Endothelial cell of umbilical vein (primary cell): Measurements from ENCODE around the gene FAM163A. TPM values are rescaled to one million over a fixed set of nuclear protein-coding genes. Genes with fewer than 3 reads are reported as not detected.

Source experiments
- BruUV-seq: library from RNA; stranded (reverse); fragments of 400-500 nt; replicated peaks from 2 replicates; lab custom pipeline; 2021; lab: Mats Ljungman, UMichigan
- CTCF ChIA-PET: fragments of 300-600, 350-600 bp; sonication (Branson Sonifier 250); formaldehyde crosslinking; loops from one replicate; lab custom pipeline; 2021; ENCODE audit warnings: antibody characterized with exemption, inconsistent platforms; lab: Charles Lee
- POLR2A ChIA-PET: fragments of 300-600, 350-600 bp; sonication (Branson Sonifier 250); formaldehyde crosslinking; loops from one replicate; lab custom pipeline; 2021; ENCODE audit warnings: antibody characterized with exemption, inconsistent platforms; lab: Charles Lee
- DNase-seq: peaks from one replicate; pipeline ENCODE4 v3.0.0-alpha.2; 2011; ENCODE audit warnings: low read depth, low spot score
- FAIRE-seq: peaks from 2 replicates; lab custom pipeline; 2011; peaks lifted over from hg19 to GRCh38; lab: Jason Lieb, UNC
- H2AFZ ChIP-seq: 2 replicates; pipeline ENCODE4 v1.6.0; 2012; ENCODE audit warnings: low read depth, low read length, control low read depth, inconsistent platforms
- H3K27ac ChIP-seq: 2 replicates; pipeline ENCODE4 v1.5.1; 2011; ENCODE audit warnings: low read depth, mild to moderate bottlenecking, control low read depth, low read length, moderate library complexity; ENCODE audit not compliant: insufficient read depth
- H3K27me3 ChIP-seq, 2 experiments: 2 replicates each; pipeline versions ENCODE4 v1.6.0 to v1.6.1; 2011; ENCODE audit warnings: low read length in 2 of 2, mixed read lengths in 1 of 2; ENCODE audit not compliant: control insufficient read depth in 2 of 2, insufficient read depth in 2 of 2
- H3K36me3 ChIP-seq, 2 experiments: 2 replicates in 1 of 2; 3 replicates in 1 of 2; pipeline ENCODE4 v1.5.1; 2011; ENCODE audit warnings: low read length in 2 of 2, mild to moderate bottlenecking in 1 of 2, moderate library complexity in 1 of 2; ENCODE audit not compliant: control insufficient read depth in 2 of 2, insufficient read depth in 2 of 2; ENCODE audit errors: extremely low read depth in 1 of 2
- H3K4me1 ChIP-seq: 3 replicates; pipeline ENCODE4 v1.5.1; 2011; ENCODE audit warnings: mild to moderate bottlenecking, low read length; ENCODE audit not compliant: control insufficient read depth, insufficient read depth; ENCODE audit errors: extremely low read depth
- H3K4me2 ChIP-seq: 2 replicates; pipeline ENCODE4 v1.6.1; 2011; ENCODE audit warnings: low read length, control low read depth, mixed read lengths; ENCODE audit not compliant: insufficient read depth
- H3K4me3 ChIP-seq, 3 experiments: fragments of 200-600 bp in 1 of 3; sonication (generic), shearing (Covaris generic) in 1 of 3; replicated peaks in 1 of 3; 2 replicates each; pipeline ENCODE4 v1.5.1; 2011 to 2016; ENCODE audit warnings: control low read depth in 3 of 3, low read length in 3 of 3, mild to moderate bottlenecking in 2 of 3, inconsistent platforms in 1 of 3, low read depth in 1 of 3, moderate library complexity in 1 of 3; ENCODE audit not compliant: insufficient read depth in 1 of 3
- H3K79me2 ChIP-seq: 2 replicates; pipeline ENCODE4 v1.6.0; 2012; ENCODE audit warnings: low read length, inconsistent platforms; ENCODE audit not compliant: control insufficient read depth, insufficient read depth
- H3K9ac ChIP-seq: replicated peaks from 2 replicates; pipeline ENCODE3; 2011; ENCODE audit warnings: low read length, control low read depth; ENCODE audit not compliant: insufficient read depth; ENCODE audit errors: extremely low read depth
- H3K9me1 ChIP-seq: replicated peaks from 3 replicates; pipeline ENCODE4 v1.6.0; 2011; ENCODE audit warnings: mild to moderate bottlenecking, low read length; ENCODE audit not compliant: control insufficient read depth, insufficient read depth; ENCODE audit errors: extremely low read depth
- H3K9me3 ChIP-seq: replicated peaks from 2 replicates; pipeline ENCODE4 v1.5.1; 2012; ENCODE audit warnings: low read length, inconsistent platforms; ENCODE audit not compliant: control insufficient read depth, insufficient read depth
- H4K20me1 ChIP-seq: replicated peaks from 2 replicates; pipeline ENCODE3; 2011; ENCODE audit warnings: mild to moderate bottlenecking, low read length; ENCODE audit not compliant: control insufficient read depth, insufficient read depth; ENCODE audit errors: extremely low read depth
- CTCF ChIP-seq, 2 donors: IDR thresholded peaks; 1 replicate in 1 of 2; 2 replicates in 1 of 2; pipeline ENCODE4 v1.5.1; 2011; ENCODE audit warnings: low read length in 2 of 2, mild to moderate bottlenecking in 2 of 2, moderate library complexity in 2 of 2, control low read depth in 1 of 2, inconsistent platforms in 1 of 2, low read depth in 1 of 2; ENCODE audit not compliant: insufficient read depth in 1 of 2; ENCODE audit errors: extremely low read depth in 1 of 2
- EZH2 ChIP-seq: IDR thresholded peaks from 2 replicates; pipeline ENCODE4 v1.6.1; 2012; ENCODE audit warnings: borderline replicate concordance, low read depth, mild to moderate bottlenecking, moderate library complexity, low read length, inconsistent platforms; ENCODE audit not compliant: severe bottlenecking
- FOS ChIP-seq: IDR thresholded peaks from 2 replicates; pipeline ENCODE4 v1.6.1; 2011; ENCODE audit warnings: mild to moderate bottlenecking, low read length, moderate library complexity, borderline replicate concordance; ENCODE audit not compliant: insufficient read depth
- GATA2 ChIP-seq: IDR thresholded peaks from 2 replicates; pipeline ENCODE4 v1.7.0; 2011; ENCODE audit warnings: low read depth, mild to moderate bottlenecking, moderate library complexity, mixed read lengths, low read length; ENCODE audit not compliant: insufficient read length, insufficient read depth
- JUN ChIP-seq: IDR thresholded peaks from 2 replicates; pipeline ENCODE4 v1.6.1; 2011; ENCODE audit warnings: borderline replicate concordance, low read depth; ENCODE audit not compliant: insufficient read length, insufficient read depth
- MAX ChIP-seq: IDR thresholded peaks from 2 replicates; pipeline ENCODE4 v1.6.1; 2011; ENCODE audit not compliant: insufficient read depth, insufficient read length
- MYC ChIP-seq: IDR thresholded peaks from one replicate; pipeline ENCODE4 v1.6.1; 2011; ENCODE audit warnings: mild to moderate bottlenecking, low read depth, low read length
- POLR2A ChIP-seq: IDR thresholded peaks from 2 replicates; pipeline ENCODE4 v1.6.1; 2012; ENCODE audit warnings: low read depth, mild to moderate bottlenecking, control low read depth, low read length
- POLR2AphosphoS5 ChIP-seq: IDR thresholded peaks from 2 replicates; pipeline ENCODE4 v1.6.1; 2012; ENCODE audit warnings: low read depth, mild to moderate bottlenecking, control low read depth, low read length, moderate library complexity; ENCODE audit not compliant: insufficient read depth
- dilution Hi-C: fragments of 300-500 bp; cut with MboI; formaldehyde crosslinking; loops from one replicate; pipeline ENCODE4 v1.15.0; 2019; ENCODE audit warnings: low sequenced_read_pairs; ENCODE audit not compliant: extremely low pct_ligation_motif_present
- intact Hi-C: fragments of 100-400 bp; cut with micrococcal nuclease; formaldehyde crosslinking; loops from one replicate; pipeline ENCODE4 v1.10.0; 2022
- polyA plus RNA-seq, 4 experiments: library from polyadenylated mRNA; depleted of rRNA in 3 of 4; stranded (reverse) in 3 of 4; unstranded in 1 of 4; fragments of >200 nt; gene quantifications; 2 replicates each; pipeline versions ENCODE4 v1.2.1 to v1.2.3, GENCODE V29; 2011 to 2012; ENCODE audit warnings: missing spikeins in 1 of 4
- total RNA-seq: library from RNA; stranded (reverse); gene quantifications from 2 replicates; pipeline ENCODE4 v1.2.3, GENCODE V29; 2021

The FAM163A gene
- total and polyA plus RNA-seq, 2 donors (not counting 3 experiments of a cell fraction or from before 2014, with no cell fraction given), result not detected

GRCh38 chr1:179709841-179710329 is 33.2 kb upstream of the FAM163A start:
- FAIRE-seq (peak; percentile 87), DNase-seq (peak; percentile 95)
- peak overlapping the region; percentile 32 for H3K4me2 ChIP-seq
- H3K9me3 ChIP-seq, result no peaks in the 10 kb centered on the region
- no peaks in the 10 kb centered on the region for H3K36me3 ChIP-seq
- peak overlapping the region; percentile 60 for H2AFZ ChIP-seq
- H3K9ac ChIP-seq, result peak overlapping the region; percentile 58
- no TSS peak for BruUV-seq
- CTCF ChIA-PET, result interaction anchor here (0.9 to 17.9 kb wide), 13 partner anchors 9 to 470 kb away, joined by 3 to 1591 read pairs (median 5); partner anchors contain the start of gene QSOX1
- intact Hi-C loops (loop anchor here (1.0 to 10.0 kb wide), 3 partner anchors 47 to 772 kb away; no protein-coding TSS in a partner anchor), dilution Hi-C loops (loop anchor here (5.0 kb wide), 1 partner anchor 102 kb away; no protein-coding TSS in a partner anchor)
- H3K4me1 ChIP-seq, result peaks cover 29% of the 10 kb centered on the region
- peak overlapping the region; percentile 94 for H3K27ac ChIP-seq
- no peaks in the 10 kb centered on the region for H4K20me1 ChIP-seq
- no peak overlapping the region for H3K4me3 ChIP-seq
- TF ChIP-seq GATA2 (no peak), JUN (peak; percentile 40)
- no peaks in the 10 kb centered on the region for H3K79me2 ChIP-seq
- H3K9me1 ChIP-seq, result no peaks in the 10 kb centered on the region
- POLR2A ChIA-PET, result interaction anchor here (0.8 to 1.6 kb wide), 4 partner anchors 46 to 106 kb away, joined by 3 to 7 read pairs (median 4); no protein-coding TSS in a partner anchor
- H3K27me3 ChIP-seq, result peaks cover 0 to 3% of the 10 kb centered on the region in 2 experiments

- H3K27me3 ChIP-seq, result peaks cover 2% of the 10 kb centered on the region in 2 experiments
- no peaks in the 10 kb centered on the region for H3K9me1 ChIP-seq
- no peak for DNase-seq
- no peak overlapping the region for H2AFZ ChIP-seq
- no peak overlapping the region for H3K4me3 ChIP-seq
- no peaks in the 10 kb centered on the region for H4K20me1 ChIP-seq
- ChIA-PET POLR2A (no interaction called here), CTCF (interaction anchor here (1.0 to 17.9 kb wide), 2 partner anchors 12 to 97 kb away, joined by 3 to 1591 read pairs; no protein-coding TSS in a partner anchor)
- intact Hi-C loops (no loop called here), dilution Hi-C loops (loop anchor here (5.0 kb wide), 1 partner anchor 98 kb away; no protein-coding TSS in a partner anchor)
- H3K79me2 ChIP-seq, result no peaks in the 10 kb centered on the region
- no peak overlapping the region for H3K27ac ChIP-seq
- no peaks in the 10 kb centered on the region for H3K36me3 ChIP-seq
- H3K4me1 ChIP-seq, result peaks cover 17% of the 10 kb centered on the region
- no peaks in the 10 kb centered on the region for H3K9me3 ChIP-seq
- BruUV-seq, result no TSS peak
- FAIRE-seq, result no peak
- no peak for TF ChIP-seq POLR2A
- TF ChIP-seq GATA2, result no peak
- no peak for TF ChIP-seq EZH2
- TF ChIP-seq CTCF (IDR thresholded peaks at IDR 0.05; ENCODE audit: extremely low read depth in 1 of 2, insufficient read depth in 1 of 2, low read depth in 1 of 2, low read length in 2 of 2), result no peak
- no peak for TF ChIP-seq POLR2AphosphoS5
- TF ChIP-seq MAX, result no peak
- TF ChIP-seq FOS, result no peak
- TF ChIP-seq JUN, result no peak
- TF ChIP-seq MYC, result no peak
- H3K9ac ChIP-seq, result no peak overlapping the region
- no peak overlapping the region for H3K4me2 ChIP-seq
Observed at GRCh38 chr1:179714159-179714558, 28.9 kb upstream of the FAM163A start.
